Stimulated activated CD8-positive, alpha-beta memory T cell treated with anti-CD3 and anti-CD28 coated beads, Interleukin-15, amount 100 ng/mL, for 1 hour (primary cell): ENCODE results near the gene ATG14.
"Not testable (repeated sequence)": the region's sequence is repeated elsewhere in the genome, so short reads cannot be mapped to it uniquely, and the experiment has no call there.

Experiments used
- DNase-seq: peaks from one replicate; pipeline ENCODE4 v3.0.0-alpha.2; 2020; ENCODE audit warnings: low read depth

ATG14 gene

GRCh38 chr14:55433880-55434804, 22.5 kb upstream of the ATG14 start:
- DNase-seq, result no peak

- no peak for DNase-seq
Measured at GRCh38 chr14:55432628-55433027, 21.0 kb upstream of the ATG14 start.

- DNase-seq, result peak; percentile 14
Measured at GRCh38 chr14:55430024-55430690, 18.5 kb upstream of the ATG14 start.

GRCh38 chr14:55427439-55427838, 15.8 kb upstream of the ATG14 start:
- DNase-seq, result no peak

- DNase-seq, result no peak
Measured at GRCh38 chr14:55426891-55427290, 15.3 kb upstream of the ATG14 start.

GRCh38 chr14:55425091-55425490, 13.5 kb upstream of the ATG14 start:
- no peak for DNase-seq

- no peak for DNase-seq
Measured at GRCh38 chr14:55423969-55424368, 12.3 kb upstream of the ATG14 start.

DNA sequence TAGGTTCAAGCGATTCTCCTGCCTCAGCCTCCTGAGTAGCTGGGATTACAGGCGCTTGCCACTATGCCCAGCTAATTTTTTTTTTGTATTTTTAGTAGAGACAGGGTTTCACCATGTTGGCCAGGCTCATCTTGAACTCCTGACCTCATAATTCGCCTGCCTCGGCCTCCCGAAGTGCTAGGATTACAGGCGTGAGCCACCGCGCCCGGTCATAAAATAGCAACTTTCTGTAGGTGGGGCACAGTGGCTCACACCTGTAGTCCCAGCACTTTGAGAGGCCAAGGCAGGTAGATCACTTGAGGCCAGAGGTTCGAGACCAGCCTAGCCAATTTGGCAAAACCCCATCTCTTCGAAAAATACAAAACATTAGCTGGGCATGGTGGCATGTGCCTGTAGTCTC, 10.7 kb upstream of the ATG14 start:
- DNase-seq, result not testable (repeated sequence)

- no peak for DNase-seq
Measured at GRCh38 chr14:55419663-55420062, 8.0 kb upstream of the ATG14 start.

- no peak for DNase-seq
Measured at GRCh38 chr14:55418411-55418810, 6.8 kb upstream of the ATG14 start.

DNA sequence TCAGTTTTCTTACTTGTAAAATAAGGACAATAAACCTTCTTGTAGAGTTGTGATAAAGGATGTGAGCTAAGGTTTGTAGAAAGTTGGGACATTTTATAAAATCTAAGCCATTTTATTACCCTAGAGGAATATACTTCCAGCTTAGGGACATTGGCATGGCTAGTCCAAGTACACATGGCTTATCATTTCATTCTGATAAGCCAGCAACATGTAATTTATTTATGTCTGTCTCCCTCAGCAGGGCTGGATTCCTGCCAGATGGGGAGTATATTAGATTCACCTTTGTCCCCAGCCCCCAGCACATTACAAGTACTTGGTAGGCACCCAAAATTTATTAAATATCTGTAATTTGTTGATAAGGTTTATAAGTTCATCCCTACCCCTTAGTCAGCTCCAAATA, 6.3 kb upstream of the ATG14 start:
- no peak for DNase-seq

DNA sequence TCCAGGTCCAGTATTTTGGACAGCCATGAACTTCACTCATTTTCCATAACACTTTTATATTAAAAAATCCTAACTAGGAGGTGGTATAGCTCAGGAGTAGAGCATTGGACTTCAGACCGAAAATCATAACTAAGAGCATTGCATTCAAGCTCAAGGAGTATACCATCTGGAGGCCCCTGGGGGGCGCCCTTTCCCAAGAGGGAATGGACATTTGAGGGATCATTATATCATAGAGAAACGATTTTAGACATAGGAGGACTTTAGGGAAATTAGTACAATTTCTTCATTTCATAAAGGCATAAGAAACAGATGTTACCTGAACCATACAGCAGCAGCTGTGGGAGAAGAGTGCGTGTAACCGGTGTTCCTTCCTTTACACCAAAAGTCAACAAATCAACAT, 5.2 kb upstream of the ATG14 start:
- no peak for DNase-seq

DNA sequence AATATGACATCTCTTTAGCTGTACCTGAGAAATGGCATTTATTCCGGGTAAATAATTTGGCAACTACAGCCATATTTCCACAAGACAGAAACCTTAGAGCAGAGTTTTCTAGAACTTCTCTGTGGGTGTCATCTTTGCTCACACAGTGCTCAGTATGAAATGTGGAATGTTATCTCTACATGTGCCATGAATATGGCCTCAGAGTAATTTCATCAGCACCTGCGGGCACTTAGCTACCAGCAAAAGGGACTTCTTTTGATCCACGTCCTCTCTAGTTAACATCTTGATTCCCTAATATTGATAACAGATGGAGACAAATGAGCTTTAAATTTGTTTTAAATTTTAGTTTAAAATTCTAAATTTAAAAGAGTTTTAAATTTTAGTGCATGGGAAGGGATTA, 2.9 kb upstream of the ATG14 start:
- no peak for DNase-seq

- DNase-seq, result no peak
Measured at GRCh38 chr14:55412676-55413075, 1.0 kb upstream of the ATG14 start.

DNA sequence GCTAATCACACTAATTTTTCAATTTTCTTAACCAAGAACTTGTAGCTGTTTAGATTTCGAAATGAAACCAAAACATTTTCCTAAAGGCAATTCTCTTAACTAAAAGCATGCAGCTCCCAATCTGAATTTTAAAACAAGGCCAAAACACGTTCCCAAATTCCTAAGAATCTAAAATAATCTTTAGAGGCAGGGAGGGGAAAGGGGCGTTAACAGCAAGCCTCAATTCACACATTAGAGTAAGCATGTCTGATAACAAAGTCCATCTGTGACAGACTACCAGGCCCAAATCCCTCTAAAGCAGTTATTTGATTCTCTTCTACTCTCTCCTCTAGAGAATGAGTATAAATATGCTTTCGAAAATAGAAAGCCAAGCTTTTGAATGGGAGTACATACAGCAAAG, 754 bp downstream of the ATG14 start:
- no peak for DNase-seq

DNA sequence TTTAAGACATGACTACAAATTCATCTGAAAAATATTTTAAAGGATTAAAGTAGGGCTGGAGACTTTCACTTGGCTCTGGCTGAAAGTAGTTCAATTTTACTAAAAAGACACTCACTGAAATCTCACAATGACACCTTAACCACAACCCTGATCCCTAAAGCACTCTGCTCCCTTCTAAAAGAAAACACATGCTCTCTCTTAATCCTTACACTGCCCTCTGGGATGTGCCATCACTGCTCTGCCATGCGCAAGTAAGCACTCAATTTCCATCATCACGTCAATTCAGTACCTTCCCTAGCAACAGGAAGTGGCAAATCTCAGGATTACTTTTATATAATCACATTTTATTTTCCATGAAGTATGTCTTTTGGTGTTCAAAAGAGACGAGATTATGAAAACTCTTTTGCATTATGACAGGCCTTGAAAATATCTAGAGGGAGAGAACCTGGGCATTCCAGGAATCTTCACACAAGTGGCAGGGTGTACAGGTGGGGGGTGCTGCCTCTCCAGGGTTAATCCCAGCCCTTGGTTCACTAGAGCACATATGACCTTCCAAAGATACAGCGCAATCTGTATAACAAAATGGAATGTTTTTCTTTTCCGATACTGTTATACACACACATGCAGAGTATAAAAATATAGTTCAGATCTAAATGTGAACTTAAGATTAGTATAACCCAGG, 7.3 kb downstream of the ATG14 start:
- DNase-seq, result no peak

GRCh38 chr14:55401751-55402150, 9.9 kb downstream of the ATG14 start:
- DNase-seq, result no peak

DNA sequence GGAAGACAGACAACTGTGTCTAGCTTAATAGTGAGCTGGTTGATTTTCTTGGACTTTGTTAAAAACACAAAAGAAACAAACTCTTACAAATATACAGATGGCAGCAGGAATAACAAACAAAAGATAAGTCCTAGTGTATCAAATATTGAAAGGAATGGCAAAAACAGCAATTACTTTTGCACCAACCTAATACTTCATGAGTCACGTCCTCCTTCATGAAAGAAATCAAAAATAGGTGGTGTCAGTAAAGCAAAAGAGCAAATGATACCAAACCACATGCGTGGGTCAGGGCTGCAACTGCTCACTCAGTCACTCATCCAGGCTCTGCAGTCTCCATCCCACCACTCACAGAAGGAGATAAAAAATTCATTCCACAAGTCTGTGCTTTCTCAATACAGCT, 11.8 kb downstream of the ATG14 start:
- no peak for DNase-seq

- DNase-seq, result no peak
Measured at GRCh38 chr14:55399183-55399582, 12.4 kb downstream of the ATG14 start.

DNA sequence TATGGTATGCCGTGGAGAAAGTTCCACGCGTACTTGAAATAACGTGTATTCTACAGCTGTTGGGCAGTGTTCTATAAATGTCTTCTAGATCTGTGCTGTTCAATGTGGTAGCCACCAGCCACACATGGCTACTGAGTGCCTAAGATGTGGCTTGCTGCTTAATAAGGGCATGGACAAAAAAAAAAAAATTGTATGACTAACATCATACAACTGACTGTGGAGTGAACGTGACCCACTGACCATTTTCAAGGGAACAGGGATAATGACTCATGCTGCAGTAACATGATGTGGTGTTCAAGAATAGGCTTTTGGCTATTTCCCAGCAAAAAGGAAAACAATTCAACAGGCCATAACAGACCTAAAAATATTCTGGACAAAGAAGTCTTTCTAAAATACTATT, 13.0 kb downstream of the ATG14 start:
- no peak for DNase-seq

DNA sequence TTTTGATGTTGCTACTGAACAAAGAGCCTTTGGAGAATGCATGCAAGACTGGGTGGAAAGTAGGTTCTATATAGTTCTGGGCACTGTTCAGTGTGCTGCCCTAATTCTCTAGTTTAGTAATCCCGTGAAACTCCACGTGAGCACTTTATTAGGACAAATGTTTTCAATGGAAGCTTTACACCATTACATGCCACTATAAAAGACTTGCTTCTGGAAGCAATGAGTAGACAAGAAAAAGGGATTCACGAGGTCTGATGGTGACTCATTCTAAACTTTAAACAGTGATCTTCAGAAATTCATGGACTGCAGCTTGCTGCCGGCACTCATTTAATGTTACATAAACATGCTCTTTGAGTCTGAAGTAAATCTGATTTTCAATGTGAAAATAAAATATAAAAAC, 22.3 kb downstream of the ATG14 start:
- no peak for DNase-seq

DNA sequence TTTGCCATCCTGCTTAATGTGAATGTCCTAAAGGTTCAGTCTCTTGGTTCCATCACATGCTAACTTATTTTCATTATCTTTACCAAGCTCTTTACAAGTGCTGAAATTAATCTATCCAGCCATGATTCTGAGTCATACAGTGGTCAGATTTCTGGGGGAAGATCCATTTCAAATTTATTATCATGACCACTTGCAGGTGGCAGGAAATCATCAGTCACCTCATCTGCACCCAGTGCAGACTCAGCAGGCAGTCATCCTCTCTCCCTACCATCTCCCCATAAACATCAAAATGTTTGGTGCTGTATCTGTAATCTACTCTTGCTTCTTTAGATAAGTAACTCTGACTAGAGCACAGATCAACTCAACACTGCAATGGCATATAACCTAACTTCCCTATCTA, 23.5 kb downstream of the ATG14 start:
- DNase-seq, result no peak

DNA sequence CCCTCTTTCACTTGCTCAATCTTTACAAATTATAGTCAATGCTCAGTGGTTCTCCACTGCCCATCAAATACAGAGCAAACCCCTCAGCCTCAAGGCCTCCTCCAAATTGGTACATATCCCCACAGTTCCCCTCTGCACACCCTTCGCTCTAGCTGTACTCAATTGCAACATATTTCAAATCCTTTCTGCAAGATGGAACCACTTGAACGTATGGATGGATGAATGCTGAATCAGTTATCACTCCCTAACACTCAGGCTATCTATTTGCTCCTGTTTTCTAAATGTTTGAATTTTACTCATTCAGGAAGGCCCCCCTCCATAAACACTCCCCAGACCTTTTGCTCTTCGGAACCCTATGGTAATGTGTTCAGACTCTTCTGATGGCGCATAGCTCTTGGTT, 24.5 kb downstream of the ATG14 start:
- DNase-seq, result no peak
